ENCODE results near the gene SLAIN2.

- TF ChIP-seq REST (IDR thresholded peaks at IDR 0.05; ENCODE audit: insufficient read depth in 1 of 2, low read depth in 2 of 2, low read length in 2 of 2) = no peak
- no peak for TF ChIP-seq TAF1 (IDR thresholded peaks at IDR 0.05; ENCODE audit: borderline replicate concordance, insufficient read depth, low read length)
- TF ChIP-seq POLR2AphosphoS5 (IDR thresholded peaks at IDR 0.05; ENCODE audit: low read depth, low read length) = no peak
- no peak for TF ChIP-seq SIN3A (IDR thresholded peaks at IDR 0.05; ENCODE audit: borderline replicate concordance, insufficient read depth, low read length)
- no peak for TF ChIP-seq FOXP2 (optimal IDR thresholded peaks at IDR 0.05; ENCODE audit: borderline replicate concordance, extremely low read depth, extremely low read length, insufficient read depth)
These were observed 8.7 kb upstream of the SLAIN2 start for GRCh38 chr4:48332661-48333060.

All from PFSK-1 (cell line).